ENCODE results near the gene CLRN3. TPM values are rescaled to one million over a fixed set of nuclear protein-coding genes. Genes with fewer than 3 reads are reported as not detected.
A peak's percentile ranks its signal among the peaks of the same experiment; 100 is the strongest.

CLRN3 gene
- total and polyA plus RNA-seq, 2 experiments from 2014 or later: not detected

- peak; percentile 95 for ATAC-seq
- no peaks in the 10 kb centered on the region for H3K36me3 ChIP-seq (ENCODE audit: insufficient read depth)
- DNase-seq (ENCODE audit: low spot score): peak; percentile 88
- H3K4me3 Mint-ChIP-seq: no peak overlapping the region
- no peaks in the 10 kb centered on the region for H3F3A ChIP-seq (replicated peaks; ENCODE audit: low read depth)
- no peaks in the 10 kb centered on the region for H3K27me3 ChIP-seq (ENCODE audit: insufficient read depth)
- TF ChIP-seq POLR2AphosphoS5 (IDR thresholded peaks at IDR 0.05; ENCODE audit: low read depth): no peak
- peak; percentile 76 to 82 for TF ChIP-seq CTCF (conservative IDR thresholded peaks at IDR 0.05; ENCODE audit: low read depth in 2 of 2)
- H3K4me3 ChIP-seq: no peak overlapping the region
- no peak overlapping the region; the same call in 1 of the 2 replicates for H3K27ac Mint-ChIP-seq
- H3K4me1 ChIP-seq (ENCODE audit: insufficient read depth): peaks cover 8% of the 10 kb centered on the region; the same call in 1 of the 2 replicates
- H3K79me2 ChIP-seq (replicated peaks; ENCODE audit: insufficient read depth): no peaks in the 10 kb centered on the region
- no peaks in the 10 kb centered on the region for H3K9me2 ChIP-seq (ENCODE audit: insufficient read depth)
- peak overlapping the region; percentile 66; the same call in 1 of the 2 replicates for H2AFZ ChIP-seq
- no peak overlapping the region for H3K4me2 ChIP-seq
- H3K9me3 Mint-ChIP-seq: no peaks in the 10 kb centered on the region; the same call in 2 of the 3 replicates
- no peak overlapping the region for H3K27ac ChIP-seq (ENCODE audit: low read depth)
- peaks cover 12% of the 10 kb centered on the region for H3K27me3 Mint-ChIP-seq (ENCODE audit: insufficient read depth, low read depth, poor library complexity)
- no peaks in the 10 kb centered on the region for H3K36me3 Mint-ChIP-seq (ENCODE audit: low read depth)
- no peaks in the 10 kb centered on the region for H4K20me1 ChIP-seq (replicated peaks; ENCODE audit: insufficient read depth)
- H3K4me1 Mint-ChIP-seq: peaks cover 5% of the 10 kb centered on the region
Observed at GRCh38 chr10:127853868-127854768, 38.6 kb downstream of the CLRN3 start.

DNA sequence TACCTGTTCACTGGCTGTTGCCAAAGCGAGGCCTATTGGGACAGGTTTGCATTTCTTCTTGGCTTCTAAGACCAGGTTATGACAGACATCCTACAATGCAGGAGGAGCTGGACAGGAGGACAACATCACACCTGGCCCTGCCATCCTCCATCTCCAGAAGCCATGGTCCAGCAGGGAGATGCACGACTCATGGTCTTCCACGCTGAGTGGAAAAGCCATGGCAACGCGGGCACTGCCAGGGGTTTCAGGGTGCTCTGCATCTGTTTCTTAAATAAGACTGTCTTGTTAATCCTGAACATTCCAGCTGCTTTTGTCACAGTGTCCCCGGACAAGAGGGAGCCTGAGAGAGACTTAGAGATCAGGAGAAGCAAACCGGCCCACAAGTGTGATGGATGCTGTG lies 40.3 kb downstream of the CLRN3 start:
- no peak overlapping the region for H3K4me3 Mint-ChIP-seq
- H3K4me2 ChIP-seq: no peak overlapping the region
- H2AFZ ChIP-seq: no peak overlapping the region
- H3F3A ChIP-seq (replicated peaks; ENCODE audit: low read depth): no peaks in the 10 kb centered on the region
- DNase-seq (ENCODE audit: low spot score) (no peak), ATAC-seq (no peak)
- no peaks in the 10 kb centered on the region for H3K27me3 ChIP-seq (ENCODE audit: insufficient read depth)
- no peak overlapping the region for H3K4me3 ChIP-seq
- no peaks in the 10 kb centered on the region for H3K9me2 ChIP-seq (ENCODE audit: insufficient read depth)
- peaks cover 5% of the 10 kb centered on the region for H3K4me1 Mint-ChIP-seq
- H3K27ac Mint-ChIP-seq: no peak overlapping the region
- H4K20me1 ChIP-seq (replicated peaks; ENCODE audit: insufficient read depth): no peaks in the 10 kb centered on the region
- no peaks in the 10 kb centered on the region for H3K79me2 ChIP-seq (replicated peaks; ENCODE audit: insufficient read depth)
- peaks cover 12% of the 10 kb centered on the region for H3K27me3 Mint-ChIP-seq (ENCODE audit: insufficient read depth, low read depth, poor library complexity)
- H3K4me1 ChIP-seq (ENCODE audit: insufficient read depth): peaks cover 8% of the 10 kb centered on the region; the same call in 1 of the 2 replicates
- no peaks in the 10 kb centered on the region for H3K36me3 ChIP-seq (ENCODE audit: insufficient read depth)
- H3K9me3 Mint-ChIP-seq: peaks cover 3% of the 10 kb centered on the region; the same call in 1 of the 3 replicates
- H3K36me3 Mint-ChIP-seq (ENCODE audit: low read depth): no peaks in the 10 kb centered on the region
- no peak overlapping the region for H3K27ac ChIP-seq (ENCODE audit: low read depth)
- TF ChIP-seq POLR2AphosphoS5 (IDR thresholded peaks at IDR 0.05; ENCODE audit: low read depth): no peak
- no peak for TF ChIP-seq JUNB (IDR thresholded peaks at IDR 0.05; ENCODE audit: unreplicated experiment)
- no peak for TF ChIP-seq EZH2 (IDR thresholded peaks at IDR 0.05; ENCODE audit: low read depth, unreplicated experiment)
- no peak for TF ChIP-seq ZNF331 (CRISPR knock-in tag; IDR thresholded peaks at IDR 0.05; ENCODE audit: low read depth)
- TF ChIP-seq CTCF (conservative IDR thresholded peaks at IDR 0.05; ENCODE audit: low read depth in 2 of 2): no peak
- no peak for TF ChIP-seq NANOG (IDR thresholded peaks at IDR 0.05; ENCODE audit: borderline replicate concordance)
- TF ChIP-seq ZNF462 (CRISPR knock-in tag; IDR thresholded peaks at IDR 0.05): no peak
- TF ChIP-seq CREB1 (CRISPR knock-in tag; IDR thresholded peaks at IDR 0.05; ENCODE audit: low read depth): no peak

All from GM23338 (cell line).